Esophagus (tissue), 2 donors: ENCODE measurements around the gene MRNIP. TPM values are rescaled to one million over a fixed set of nuclear protein-coding genes. Genes with fewer than 3 reads are reported as not detected.
A peak's percentile ranks its signal among the peaks of the same experiment; 100 is the strongest.

ENCODE experiments used
- H3K27ac ChIP-seq, 2 donors: one replicate each; pipeline ENCODE4 v1.5.1; 2013; ENCODE audit warnings: low read depth in 2 of 2, mild to moderate bottlenecking in 2 of 2, inconsistent platforms in 1 of 2, low read length in 1 of 2, moderate library complexity in 1 of 2
- H3K27me3 ChIP-seq, 2 donors: one replicate each; pipeline ENCODE4 v1.6.1; 2013; ENCODE audit warnings: low read length in 2 of 2, control low read depth in 1 of 2, mild to moderate bottlenecking in 1 of 2; ENCODE audit not compliant: insufficient read depth in 2 of 2, control insufficient read depth in 1 of 2
- H3K36me3 ChIP-seq, 2 donors: one replicate each; pipeline ENCODE4 v1.6.1; 2013; ENCODE audit warnings: low read length in 1 of 2; ENCODE audit not compliant: control insufficient read depth in 2 of 2, insufficient read depth in 2 of 2
- H3K4me1 ChIP-seq, 2 donors: one replicate each; pipeline ENCODE4 v1.6.1; 2013; ENCODE audit warnings: low read length in 1 of 2; ENCODE audit not compliant: control insufficient read depth in 2 of 2, insufficient read depth in 2 of 2
- H3K4me3 ChIP-seq, 2 donors: one replicate each; pipeline ENCODE4 v1.5.1; 2013; ENCODE audit warnings: low read length in 2 of 2, mild to moderate bottlenecking in 2 of 2, low read depth in 1 of 2, moderate library complexity in 1 of 2
- H3K9me3 ChIP-seq, 2 donors: one replicate each; pipeline ENCODE4 v1.6.1; 2013; ENCODE audit warnings: mild to moderate bottlenecking in 2 of 2, low read depth in 1 of 2, low read length in 1 of 2, moderate library complexity in 1 of 2; ENCODE audit not compliant: control insufficient read depth in 2 of 2, insufficient read depth in 1 of 2
- WGBS, 2 donors: extraction: QIAGEN DNeasy Blood & Tissue Kit; methylation state at CpG; one replicate each; pipeline ENCODE4 v1.1.7; 2013; 5-methylcytosine and 5-hydroxymethylcytosine counted together
- polyA plus RNA-seq, 2 donors: library from polyadenylated mRNA; stranded (reverse); fragments of 200-250 nt; gene quantifications; one replicate each; pipeline ENCODE4 v1.2.3, GENCODE V29; 2013
- donor health status: healthy with polysubstance abuse.
- donor health status: Bipolar disorder and iron deficiency.

MRNIP gene
- polyA plus RNA-seq, 2 donors: 12.2 to 31.5 TPM

- H3K4me1 ChIP-seq: peaks cover 0 to 9% of the 10 kb centered on the region in 2 donors
- H3K27ac ChIP-seq: no peak overlapping the region
- H3K9me3 ChIP-seq: no peaks in the 10 kb centered on the region
- WGBS, 2 donors: 94 to 96% methylated on average over 3 of the region's 3 CpGs
- H3K36me3 ChIP-seq: peaks cover 29 to 60% of the 10 kb centered on the region in 2 donors
- H3K27me3 ChIP-seq: no peaks in the 10 kb centered on the region
- H3K4me3 ChIP-seq: no peak overlapping the region
Measured at GRCh38 chr5:179828756-179829421, 29.7 kb downstream of the MRNIP start.

DNA sequence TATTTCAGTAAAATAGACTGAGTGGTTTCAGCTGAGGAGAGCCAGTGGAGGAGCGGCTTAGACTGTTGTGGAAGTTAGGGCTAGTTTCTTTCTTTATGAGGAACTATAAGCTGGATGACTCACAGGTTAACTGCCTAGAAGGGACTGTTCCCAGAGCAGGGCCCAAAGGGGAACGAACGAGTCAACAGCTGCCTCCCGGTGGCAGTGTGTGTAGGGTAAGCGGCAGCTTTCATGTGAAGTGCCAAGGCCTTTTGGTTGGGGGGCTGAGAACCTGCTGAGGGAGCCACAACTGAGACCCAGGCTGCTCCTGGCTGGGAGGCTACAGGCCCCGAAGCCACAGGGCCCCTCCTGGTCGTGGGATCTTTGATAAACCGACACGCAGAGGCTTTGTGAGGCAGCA, 30.9 kb downstream of the MRNIP start:
- peak overlapping the region; percentile 10 to 74 for H3K27ac ChIP-seq
- WGBS, 2 donors: 48 to 51% methylated on average over 9 of the region's 9 CpGs
- H3K4me1 ChIP-seq: peaks cover 3 to 14% of the 10 kb centered on the region in 2 donors
- no peaks in the 10 kb centered on the region for H3K27me3 ChIP-seq
- no peaks in the 10 kb centered on the region for H3K9me3 ChIP-seq
- H3K36me3 ChIP-seq: peaks cover 21 to 54% of the 10 kb centered on the region in 2 donors
- H3K4me3 ChIP-seq: no peak overlapping the region

- peaks cover 16 to 41% of the 10 kb centered on the region in 2 donors for H3K36me3 ChIP-seq
Measured at GRCh38 chr5:179825655-179826182, 32.9 kb downstream of the MRNIP start.

GRCh38 chr5:179824745-179825112, 33.9 kb downstream of the MRNIP start:
- Histone ChIP-seq H3K27ac (no peak overlapping the region), H3K36me3 (peaks cover 16 to 39% of the 10 kb centered on the region in 2 donors), H3K4me3 (no peak overlapping the region), H3K27me3 (no peaks in the 10 kb centered on the region), H3K9me3 (no peaks in the 10 kb centered on the region), H3K4me1 (peaks cover 6 to 27% of the 10 kb centered on the region in 2 donors)
- 74 to 82% methylated on average over 3 of the region's 3 CpGs for WGBS, 2 donors

More at GRCh38 chr5:179825655-179826182, 32.9 kb downstream of the MRNIP start:
- 76 to 82% methylated on average over 13 of the region's 13 CpGs for WGBS, 2 donors
- Histone ChIP-seq H3K27me3 (no peaks in the 10 kb centered on the region), H3K4me1 (peaks cover 6 to 19% of the 10 kb centered on the region in 2 donors), H3K9me3 (no peaks in the 10 kb centered on the region), H3K4me3 (no peak overlapping the region), H3K27ac (no peak overlapping the region)

- no peak overlapping the region for H3K27ac ChIP-seq
- no peaks in the 10 kb centered on the region for H3K9me3 ChIP-seq
- H3K4me3 ChIP-seq: no peak overlapping the region
- H3K4me1 ChIP-seq: peaks cover 9 to 32% of the 10 kb centered on the region in 2 donors
- WGBS, 2 donors: 79 to 84% methylated on average over 22 of the region's 22 CpGs
- H3K27me3 ChIP-seq: no peaks in the 10 kb centered on the region
- peaks cover 16 to 36% of the 10 kb centered on the region in 2 donors for H3K36me3 ChIP-seq
Measured at GRCh38 chr5:179823937-179824744, 34.5 kb downstream of the MRNIP start.

- WGBS, 2 donors: 36 to 40% methylated on average over 8 of the region's 8 CpGs
- Histone ChIP-seq H3K27ac (peak overlapping the region in 1 of 2 donors; percentile 40), H3K36me3 (peaks cover 16 to 31% of the 10 kb centered on the region in 2 donors)
Measured at GRCh38 chr5:179822444-179822990, 36.1 kb downstream of the MRNIP start.

GRCh38 chr5:179822059-179822432, 36.6 kb downstream of the MRNIP start:
- H3K4me3 ChIP-seq: peak overlapping the region; percentile 20 to 95
- H3K4me1 ChIP-seq: peaks cover 12 to 39% of the 10 kb centered on the region in 2 donors
- no peaks in the 10 kb centered on the region for H3K27me3 ChIP-seq
- peak overlapping the region in 1 of 2 donors; percentile 40 for H3K27ac ChIP-seq
- H3K36me3 ChIP-seq: peaks cover 16 to 29% of the 10 kb centered on the region in 2 donors
- no peaks in the 10 kb centered on the region for H3K9me3 ChIP-seq
- WGBS, 2 donors: 31 to 38% methylated on average over 3 of the region's 3 CpGs

More at GRCh38 chr5:179822444-179822990, 36.1 kb downstream of the MRNIP start:
- H3K4me1 ChIP-seq: peaks cover 12 to 39% of the 10 kb centered on the region in 2 donors
- peak overlapping the region; percentile 20 to 95 for H3K4me3 ChIP-seq
- H3K27me3 ChIP-seq: no peaks in the 10 kb centered on the region
- H3K9me3 ChIP-seq: no peaks in the 10 kb centered on the region

DNA sequence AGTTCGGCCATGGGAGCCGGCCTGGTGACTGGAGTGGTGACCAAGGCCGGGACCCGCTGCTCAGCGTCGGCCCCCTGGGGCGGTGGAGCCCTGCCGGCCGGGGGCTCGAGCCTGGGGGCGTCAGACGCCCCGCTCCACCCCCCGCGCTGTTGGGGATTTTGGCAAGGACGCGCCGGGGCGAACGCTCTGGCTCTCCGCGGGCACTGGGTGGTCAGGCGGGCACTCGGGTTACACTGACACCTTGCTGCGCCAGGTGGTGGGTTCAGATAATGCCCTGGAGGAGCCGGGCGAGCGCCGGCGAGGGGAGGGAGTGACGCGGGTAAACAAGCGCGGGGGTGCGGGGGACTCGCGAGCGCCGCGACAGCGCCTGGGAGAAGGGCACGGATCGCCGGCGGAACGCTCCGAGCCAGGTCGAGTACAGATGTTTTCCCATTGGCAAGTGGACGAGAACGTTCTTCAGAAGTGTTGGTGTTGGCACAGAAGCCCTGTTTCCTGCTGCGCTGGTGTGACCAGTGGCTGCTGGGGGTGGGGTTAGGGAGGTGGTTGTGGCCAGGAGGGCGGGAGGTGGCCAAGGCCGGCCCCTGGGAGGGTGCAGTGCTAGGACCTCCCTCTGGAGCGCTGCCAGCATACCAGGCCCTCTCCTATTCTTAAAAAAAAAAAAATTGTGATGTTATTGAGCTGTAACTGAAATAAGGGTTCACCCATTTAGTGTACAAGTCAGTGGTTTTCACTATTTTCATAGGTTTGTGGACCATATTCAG, 37.1 kb downstream of the MRNIP start:
- peak overlapping the region; percentile 84 to 95 for H3K4me3 ChIP-seq
- H3K9me3 ChIP-seq: no peaks in the 10 kb centered on the region
- no peaks in the 10 kb centered on the region for H3K27me3 ChIP-seq
- peaks cover 15 to 39% of the 10 kb centered on the region in 2 donors for H3K4me1 ChIP-seq
- 0% methylated on average over 53 to 54 of the region's 54 CpGs for WGBS, 2 donors
- peaks cover 11 to 27% of the 10 kb centered on the region in 2 donors for H3K36me3 ChIP-seq
- peak overlapping the region; percentile 99 for H3K27ac ChIP-seq
